Measurements from ENCODE around the gene AK8. TPM values are rescaled to one million over a fixed set of nuclear protein-coding genes. Genes with fewer than 3 reads are reported as not detected.

The AK8 gene
- total and polyA plus RNA-seq, 9 of the 15 experiments (the other 6 are each of a cell fraction or from before 2014, with no cell fraction given), result 0.06 to 0.37 TPM; not detected in 7

DNA sequence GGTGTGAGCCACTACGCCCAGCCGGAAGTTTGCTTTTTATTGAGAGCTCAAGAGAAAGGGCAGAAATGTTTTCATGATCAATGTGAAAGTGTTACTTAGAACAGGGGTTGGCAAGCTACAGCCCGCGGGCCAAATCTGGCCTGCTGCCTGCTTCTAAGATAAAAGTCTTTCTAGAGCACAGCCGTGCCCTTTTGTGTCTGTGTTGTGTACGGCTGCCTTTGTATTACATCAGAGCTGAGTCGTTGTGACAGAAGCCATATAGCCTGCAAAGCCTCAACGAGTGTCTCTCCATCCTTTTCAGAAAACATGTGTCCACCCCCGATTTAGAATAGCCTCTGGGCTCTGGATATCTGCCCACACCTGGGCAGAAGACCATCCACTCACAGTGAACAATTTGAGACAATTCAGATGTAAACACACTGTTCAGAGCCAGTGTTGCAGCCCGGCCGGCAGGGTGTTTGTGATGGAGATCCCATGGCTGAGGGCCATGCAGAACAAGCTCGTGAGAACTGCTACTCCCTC, 28.8 kb downstream of the AK8 start:
- WGBS (ENCODE audit: insufficient coverage, low coverage, missing lambda C conversion rate), result 19% methylated on average over 12 of the region's 12 CpGs
- ATAC-seq (peak; percentile 45; the same call in 2 of the 3 replicates), FAIRE-seq (no peak), DNase-seq (ENCODE audit: extremely low read depth in 1 of 4, low spot score in 3 of 4) (no peak)
- Histone ChIP-seq H3K4me3 (no peak overlapping the region), H3K9me3 (replicated peaks; ENCODE audit: control insufficient read depth, insufficient read depth, low read depth, low read length) (no peaks in the 10 kb centered on the region), H2AFZ (ENCODE audit: low read depth, low read length) (peak overlapping the region; percentile 67), H4K20me1 (replicated peaks; ENCODE audit: control insufficient read depth, insufficient read depth, low read length) (no peaks in the 10 kb centered on the region), H3K4me1 (replicated peaks in 1 of 2; ENCODE audit: control insufficient read depth in 2 of 2, insufficient read depth in 2 of 2, low read length in 2 of 2) (no peaks in the 10 kb centered on the region; a peak in 1 of 5 replicates), H3K27me3 (ENCODE audit: control insufficient read depth in 2 of 2, insufficient read depth in 2 of 2, low read length in 2 of 2) (peaks cover 20 to 46% of the 10 kb centered on the region in 2 experiments), H3K79me2 (ENCODE audit: control insufficient read depth, insufficient read depth, low read length) (no peaks in the 10 kb centered on the region), H3K9me1 (ENCODE audit: control insufficient read depth, insufficient read depth, low read length) (no peaks in the 10 kb centered on the region), H3K4me2 (ENCODE audit: insufficient read depth, low read length) (peak overlapping the region; percentile 29), H3K9ac (ENCODE audit: insufficient read depth in 1 of 2, low read depth in 2 of 2, low read length in 2 of 2) (no peak overlapping the region), H3K27ac (ENCODE audit: extremely low read depth, low read depth, low read length) (no peak overlapping the region), H3K36me3 (ENCODE audit: control insufficient read depth, insufficient read depth, low read length) (no peaks in the 10 kb centered on the region)
- BruUV-seq (replicated peaks), result no TSS peak
- intact Hi-C loops (cut with micrococcal nuclease) (no loop called here), in situ Hi-C loops (cut with MboI) (no loop called here)
- ChIA-PET CTCF (ENCODE audit: low intra/inter-chr PET ratio) (no interaction called here), POLR2A (interaction anchor here (0.6 to 1.9 kb wide), 7 partner anchors 10 to 1141 kb away, joined by 3 to 8 read pairs (median 3); no protein-coding TSS in a partner anchor)
- TF ChIP-seq BCL6 (CRISPR knock-in tag; IDR thresholded peaks at IDR 0.05) (no peak), ZBTB8A (IDR thresholded peaks at IDR 0.05; ENCODE audit: partially characterized antibody) (no peak), CREM (IDR thresholded peaks at IDR 0.05; ENCODE audit: low read depth) (no peak), L3MBTL2 (IDR thresholded peaks at IDR 0.05) (0 out of 2 replicates have a peak, but pooled peaks have one; percentile 9)

DNA sequence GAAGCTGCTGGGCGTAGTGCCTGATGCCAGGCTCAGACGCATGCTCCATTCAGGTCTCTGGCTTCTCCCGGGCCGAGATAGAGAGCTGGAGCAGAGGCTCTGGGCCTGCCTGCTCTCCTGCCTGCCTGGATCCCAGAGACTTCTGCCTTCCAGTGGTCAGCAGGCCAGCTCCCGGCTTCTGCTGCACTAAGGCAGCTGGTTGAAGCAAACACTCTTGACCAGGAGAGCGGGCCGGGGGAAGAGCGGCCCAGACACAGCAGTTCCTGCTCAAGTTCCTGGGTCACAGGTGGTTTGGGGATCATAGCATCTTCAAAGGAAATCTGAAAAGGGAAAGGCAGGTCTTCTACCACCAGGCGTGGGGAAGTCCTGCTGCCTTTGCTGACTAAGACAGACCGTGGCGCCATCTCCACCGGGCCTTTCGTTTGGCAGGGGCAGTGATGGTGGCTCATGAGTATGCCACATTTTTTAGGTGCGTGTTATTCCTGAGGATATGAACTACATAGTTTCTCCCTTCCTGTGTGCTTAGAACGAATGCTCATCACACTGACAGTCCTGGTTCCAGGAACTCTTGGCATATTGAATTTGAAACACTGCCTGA, 31.1 kb downstream of the AK8 start:
- H3K27me3 ChIP-seq (ENCODE audit: control insufficient read depth in 2 of 2, insufficient read depth in 2 of 2, low read length in 2 of 2), result peaks cover 22 to 52% of the 10 kb centered on the region in 2 experiments
- in situ Hi-C loops (cut with MboI) (no loop called here), intact Hi-C loops (cut with micrococcal nuclease) (no loop called here)
- CTCF ChIA-PET (ENCODE audit: low intra/inter-chr PET ratio), result no interaction called here
- H4K20me1 ChIP-seq (replicated peaks; ENCODE audit: control insufficient read depth, insufficient read depth, low read length), result no peaks in the 10 kb centered on the region
- no peak overlapping the region for H2AFZ ChIP-seq (ENCODE audit: low read depth, low read length)
- H3K4me2 ChIP-seq (ENCODE audit: insufficient read depth, low read length), result no peak overlapping the region
- no peak for DNase-seq (ENCODE audit: extremely low read depth in 1 of 4, low spot score in 3 of 4)
- H3K36me3 ChIP-seq (ENCODE audit: control insufficient read depth, insufficient read depth, low read length), result no peaks in the 10 kb centered on the region
- H3K4me3 ChIP-seq, result no peak overlapping the region
- no TSS peak for BruUV-seq (replicated peaks)
- POLR2A ChIA-PET, result interaction anchor here (0.9 kb wide), 1 partner anchor 45 kb away, joined by 3 read pairs; no protein-coding TSS in a partner anchor
- ATAC-seq, result no peak
- WGBS (ENCODE audit: insufficient coverage, low coverage, missing lambda C conversion rate), result 5% methylated on average over 15 of the region's 15 CpGs
- no peak overlapping the region for H3K9ac ChIP-seq (ENCODE audit: insufficient read depth in 1 of 2, low read depth in 2 of 2, low read length in 2 of 2)
- no peaks in the 10 kb centered on the region for H3K9me1 ChIP-seq (ENCODE audit: control insufficient read depth, insufficient read depth, low read length)
- H3K79me2 ChIP-seq (ENCODE audit: control insufficient read depth, insufficient read depth, low read length), result no peaks in the 10 kb centered on the region
- no peak overlapping the region for H3K27ac ChIP-seq (ENCODE audit: extremely low read depth, low read depth, low read length)
- no peaks in the 10 kb centered on the region for H3K9me3 ChIP-seq (replicated peaks; ENCODE audit: control insufficient read depth, insufficient read depth, low read depth, low read length)
- H3K4me1 ChIP-seq (replicated peaks in 1 of 2; ENCODE audit: control insufficient read depth in 2 of 2, insufficient read depth in 2 of 2, low read length in 2 of 2), result no peaks in the 10 kb centered on the region; a peak in 1 of 5 replicates
- FAIRE-seq, result peak; percentile 55
- no peak for TF ChIP-seq THRAP3 (IDR thresholded peaks at IDR 0.05; ENCODE audit: borderline replicate concordance)
- TF ChIP-seq POLR2A (conservative IDR thresholded peaks at IDR 0.05), result no peak
- TF ChIP-seq RBM14 (IDR thresholded peaks at IDR 0.05; ENCODE audit: borderline replicate concordance, insufficient read depth, low read depth, low read length), result no peak
- TF ChIP-seq RUNX1 (IDR thresholded peaks at IDR 0.05; ENCODE audit: low read depth), result no peak
- TF ChIP-seq, protein P1, sequence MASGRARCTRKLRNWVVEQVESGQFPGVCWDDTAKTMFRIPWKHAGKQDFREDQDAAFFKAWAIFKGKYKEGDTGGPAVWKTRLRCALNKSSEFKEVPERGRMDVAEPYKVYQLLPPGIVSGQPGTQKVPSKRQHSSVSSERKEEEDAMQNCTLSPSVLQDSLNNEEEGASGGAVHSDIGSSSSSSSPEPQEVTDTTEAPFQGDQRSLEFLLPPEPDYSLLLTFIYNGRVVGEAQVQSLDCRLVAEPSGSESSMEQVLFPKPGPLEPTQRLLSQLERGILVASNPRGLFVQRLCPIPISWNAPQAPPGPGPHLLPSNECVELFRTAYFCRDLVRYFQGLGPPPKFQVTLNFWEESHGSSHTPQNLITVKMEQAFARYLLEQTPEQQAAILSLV (tag; IDR thresholded peaks at IDR 0.05), result no peak
- TF ChIP-seq ARID1B (IDR thresholded peaks at IDR 0.05), result no peak
- no peak for TF ChIP-seq KAT2B (IDR thresholded peaks at IDR 0.05; ENCODE audit: low read depth, low read length)
- no peak for TF ChIP-seq STAT5A (IDR thresholded peaks at IDR 0.05; ENCODE audit: borderline replicate concordance, low read length)
- TF ChIP-seq, protein P2, sequence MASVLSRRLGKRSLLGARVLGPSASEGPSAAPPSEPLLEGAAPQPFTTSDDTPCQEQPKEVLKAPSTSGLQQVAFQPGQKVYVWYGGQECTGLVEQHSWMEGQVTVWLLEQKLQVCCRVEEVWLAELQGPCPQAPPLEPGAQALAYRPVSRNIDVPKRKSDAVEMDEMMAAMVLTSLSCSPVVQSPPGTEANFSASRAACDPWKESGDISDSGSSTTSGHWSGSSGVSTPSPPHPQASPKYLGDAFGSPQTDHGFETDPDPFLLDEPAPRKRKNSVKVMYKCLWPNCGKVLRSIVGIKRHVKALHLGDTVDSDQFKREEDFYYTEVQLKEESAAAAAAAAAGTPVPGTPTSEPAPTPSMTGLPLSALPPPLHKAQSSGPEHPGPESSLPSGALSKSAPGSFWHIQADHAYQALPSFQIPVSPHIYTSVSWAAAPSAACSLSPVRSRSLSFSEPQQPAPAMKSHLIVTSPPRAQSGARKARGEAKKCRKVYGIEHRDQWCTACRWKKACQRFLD (CRISPR knock-in tag; IDR thresholded peaks at IDR 0.05), result no peak
- TF ChIP-seq KDM4B (IDR thresholded peaks at IDR 0.05; ENCODE audit: borderline replicate concordance in 2 of 2, low read depth in 1 of 2), result no peak
- no peak for TF ChIP-seq ZNF589 (CRISPR knock-in tag; IDR thresholded peaks at IDR 0.05; ENCODE audit: low read depth)

Data from K562 (cell line).